Measurements from ENCODE around the gene TM4SF4.
A peak's percentile ranks its signal among the peaks of the same experiment; 100 is the strongest.

TM4SF4 gene

GRCh38 chr3:149481491-149481890 is 7.0 kb downstream of the TM4SF4 start:
- CTCF ChIA-PET = interaction anchor here (0.9 to 1.2 kb wide), 7 partner anchors 11 to 526 kb away, joined by 3 to 5 read pairs (median 4); no protein-coding TSS in a partner anchor
- Histone ChIP-seq H3K27ac (ENCODE audit: extremely low read depth, low read depth, low read length) (no peak overlapping the region), H3K9me3 (ENCODE audit: control insufficient read depth, insufficient read depth, low read depth, low read length) (no peaks in the 10 kb centered on the region), H3K4me3 (ENCODE audit: low read depth, low read length) (no peak overlapping the region), H3K36me3 (ENCODE audit: control insufficient read depth in 2 of 2, insufficient read depth in 1 of 2, low read length in 2 of 2) (no peaks in the 10 kb centered on the region), H3K4me1 (ENCODE audit: control insufficient read depth, insufficient read depth, low read length) (no peaks in the 10 kb centered on the region)
- POLR2A ChIA-PET = no interaction called here
- TF ChIP-seq SCRT1 (tag by site-specific recombination; IDR thresholded peaks at IDR 0.05; ENCODE audit: borderline replicate concordance) (no peak), ZNF426 (tag by site-specific recombination; IDR thresholded peaks at IDR 0.05) (no peak), KLF10 (tag by site-specific recombination; IDR thresholded peaks at IDR 0.05) (no peak), ZNF10 (tag by site-specific recombination; IDR thresholded peaks at IDR 0.05) (no peak), ZNF791 (tag by site-specific recombination; IDR thresholded peaks at IDR 0.05) (no peak), SP2 (tag by site-specific recombination; IDR thresholded peaks at IDR 0.05) (no peak)

- no peaks in the 10 kb centered on the region for H3K9me3 ChIP-seq (ENCODE audit: control insufficient read depth, insufficient read depth, low read depth, low read length)
- no peak overlapping the region for H3K4me3 ChIP-seq (ENCODE audit: low read depth, low read length)
- CTCF ChIA-PET = no interaction called here
- POLR2A ChIA-PET = no interaction called here
- H3K27ac ChIP-seq (ENCODE audit: extremely low read depth, low read depth, low read length) = no peak overlapping the region
- no peak for TF ChIP-seq ZNF596 (tag by site-specific recombination; IDR thresholded peaks at IDR 0.05)
- TF ChIP-seq ZBTB1 (tag by site-specific recombination; IDR thresholded peaks at IDR 0.05) = no peak
- TF ChIP-seq ZNF707 (tag by site-specific recombination; IDR thresholded peaks at IDR 0.05) = no peak
- no peak for TF ChIP-seq ZNF132 (tag by site-specific recombination; IDR thresholded peaks at IDR 0.05; ENCODE audit: borderline replicate concordance)
- no peaks in the 10 kb centered on the region for H3K4me1 ChIP-seq (ENCODE audit: control insufficient read depth, insufficient read depth, low read length)
- H3K36me3 ChIP-seq (ENCODE audit: control insufficient read depth in 2 of 2, insufficient read depth in 1 of 2, low read length in 2 of 2) = no peaks in the 10 kb centered on the region
These were observed 12.2 kb downstream of the TM4SF4 start for GRCh38 chr3:149486726-149487125.

GRCh38 chr3:149487598-149488197 is 13.2 kb downstream of the TM4SF4 start:
- Histone ChIP-seq H3K4me1 (ENCODE audit: control insufficient read depth, insufficient read depth, low read length) (no peaks in the 10 kb centered on the region), H3K27ac (ENCODE audit: extremely low read depth, low read depth, low read length) (no peak overlapping the region), H3K4me3 (ENCODE audit: low read depth, low read length) (no peak overlapping the region), H3K9me3 (ENCODE audit: control insufficient read depth, insufficient read depth, low read depth, low read length) (no peaks in the 10 kb centered on the region), H3K36me3 (ENCODE audit: control insufficient read depth in 2 of 2, insufficient read depth in 1 of 2, low read length in 2 of 2) (no peaks in the 10 kb centered on the region)
- CTCF ChIA-PET = interaction anchor here (0.5 to 2.5 kb wide), 4 partner anchors 92 to 139 kb away, joined by 3 to 15 read pairs (median 4); no protein-coding TSS in a partner anchor
- POLR2A ChIA-PET = no interaction called here
- TF ChIP-seq ZNF843 (tag by site-specific recombination; IDR thresholded peaks at IDR 0.05) (no peak), AEBP2 (tag by site-specific recombination; IDR thresholded peaks at IDR 0.05; ENCODE audit: borderline replicate concordance) (no peak), ZNF785 (tag by site-specific recombination; IDR thresholded peaks at IDR 0.05) (no peak), ZNF548 (tag by site-specific recombination; IDR thresholded peaks at IDR 0.05) (no peak), ZNF112 (tag by site-specific recombination; IDR thresholded peaks at IDR 0.05) (no peak)

GRCh38 chr3:149489060-149489690 is 14.7 kb downstream of the TM4SF4 start:
- no peak overlapping the region for H3K27ac ChIP-seq (ENCODE audit: extremely low read depth, low read depth, low read length)
- H3K9me3 ChIP-seq (ENCODE audit: control insufficient read depth, insufficient read depth, low read depth, low read length) = no peaks in the 10 kb centered on the region
- ChIA-PET CTCF (interaction anchor here (0.7 to 2.8 kb wide), 11 partner anchors 9 to 533 kb away, joined by 3 to 15 read pairs (median 4); no protein-coding TSS in a partner anchor), POLR2A (no interaction called here)
- no peaks in the 10 kb centered on the region for H3K4me1 ChIP-seq (ENCODE audit: control insufficient read depth, insufficient read depth, low read length)
- no peak overlapping the region for H3K4me3 ChIP-seq (ENCODE audit: low read depth, low read length)
- TF ChIP-seq ZNF654 (tag by site-specific recombination; IDR thresholded peaks at IDR 0.05; ENCODE audit: low read depth) (peak; percentile 27; the same call in 1 of the 2 replicates), ZIC2 (tag by site-specific recombination; IDR thresholded peaks at IDR 0.05) (no peak), ZSCAN5A (tag by site-specific recombination; IDR thresholded peaks at IDR 0.05) (no peak)
- no peaks in the 10 kb centered on the region for H3K36me3 ChIP-seq (ENCODE audit: control insufficient read depth in 2 of 2, insufficient read depth in 1 of 2, low read length in 2 of 2)
